HG02588 (cell line): ENCODE measurements around the gene RPL38.

Experiments
- ATAC-seq: cut with Tn5 transposase; IDR thresholded peaks from one replicate; pipeline ENCODE4 v1.9.1; 2021; ENCODE audit warnings: mild to moderate bottlenecking, moderate library complexity; ENCODE audit not compliant: unreplicated experiment

The RPL38 gene

GRCh38 chr17:74203439-74204240, at the start of gene RPL38:
Gene RPL38 (plus strand): TSS chr17:74203678. CDS start chr17:74203956, 278 bp downstream.
- ATAC-seq = peak; percentile 69

- no peak for ATAC-seq
Observed at GRCh38 chr17:74153821-74154430, 49.6 kb upstream of the RPL38 start.

GRCh38 chr17:74156878-74157277, 46.6 kb upstream of the RPL38 start:
- no peak for ATAC-seq

- ATAC-seq = no peak
Observed at GRCh38 chr17:74157366-74157765, 46.1 kb upstream of the RPL38 start.

GRCh38 chr17:74158761-74159160, 44.7 kb upstream of the RPL38 start:
- ATAC-seq = no peak

GRCh38 chr17:74159226-74159840, 44.1 kb upstream of the RPL38 start:
- ATAC-seq = no peak

- no peak for ATAC-seq
Observed at GRCh38 chr17:74160656-74161502, 42.6 kb upstream of the RPL38 start.

GRCh38 chr17:74161503-74161875, 42.0 kb upstream of the RPL38 start:
- no peak for ATAC-seq

- ATAC-seq = no peak
Observed at GRCh38 chr17:74163271-74163821, 40.1 kb upstream of the RPL38 start.

- ATAC-seq = no peak
Observed at GRCh38 chr17:74163836-74164235, 39.6 kb upstream of the RPL38 start.

GRCh38 chr17:74164446-74165045, 38.9 kb upstream of the RPL38 start:
- no peak for ATAC-seq

- no peak for ATAC-seq
Observed at GRCh38 chr17:74165797-74166365, 37.6 kb upstream of the RPL38 start.

GRCh38 chr17:74170924-74171323, 32.6 kb upstream of the RPL38 start:
- no peak for ATAC-seq

GRCh38 chr17:74172700-74173099, 30.8 kb upstream of the RPL38 start:
- ATAC-seq = no peak

GRCh38 chr17:74176546-74177001, 26.9 kb upstream of the RPL38 start:
- ATAC-seq = no peak

- no peak for ATAC-seq
Observed at GRCh38 chr17:74177018-74177450, 26.4 kb upstream of the RPL38 start.

GRCh38 chr17:74179576-74179975, 23.9 kb upstream of the RPL38 start:
- ATAC-seq = no peak

- ATAC-seq = no peak
Observed at GRCh38 chr17:74180336-74180735, 23.1 kb upstream of the RPL38 start.

GRCh38 chr17:74181341-74181740, 22.1 kb upstream of the RPL38 start:
- no peak for ATAC-seq
